ENCODE results near the gene IL16.

DNA sequence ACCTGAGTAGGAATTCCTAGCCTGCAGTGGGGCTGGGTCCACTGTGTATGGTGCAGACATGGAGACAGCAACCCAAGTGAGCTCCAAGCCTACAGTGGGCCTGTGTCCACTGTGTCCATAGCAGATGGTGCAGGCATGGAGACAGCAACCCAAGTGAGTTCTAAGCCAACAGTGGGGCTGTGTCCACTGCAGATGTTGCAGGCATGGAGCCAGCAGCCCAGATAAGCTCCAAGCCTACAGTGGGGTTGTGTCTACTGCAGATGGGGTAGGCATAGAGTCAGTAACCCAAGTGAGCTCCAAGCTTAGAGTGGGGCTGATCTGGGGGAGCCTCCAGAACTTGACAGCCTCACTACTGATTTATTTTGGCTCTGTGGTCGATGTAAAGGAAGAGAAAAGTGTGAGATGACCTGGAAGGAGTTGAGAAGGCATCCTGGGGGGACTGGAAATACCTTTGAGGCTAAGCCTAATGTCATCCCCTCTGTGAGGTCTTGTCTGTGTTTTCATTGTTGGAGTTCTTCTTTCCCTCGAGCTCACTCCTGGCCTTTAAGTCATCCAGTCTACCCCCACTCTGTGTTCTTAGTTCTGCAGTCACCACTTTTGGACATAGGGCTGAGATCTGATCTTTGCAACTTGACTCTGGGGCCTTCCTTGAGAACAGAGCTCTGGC is 22.4 kb upstream of the IL16 start:
- TF ChIP-seq, protein P1, sequence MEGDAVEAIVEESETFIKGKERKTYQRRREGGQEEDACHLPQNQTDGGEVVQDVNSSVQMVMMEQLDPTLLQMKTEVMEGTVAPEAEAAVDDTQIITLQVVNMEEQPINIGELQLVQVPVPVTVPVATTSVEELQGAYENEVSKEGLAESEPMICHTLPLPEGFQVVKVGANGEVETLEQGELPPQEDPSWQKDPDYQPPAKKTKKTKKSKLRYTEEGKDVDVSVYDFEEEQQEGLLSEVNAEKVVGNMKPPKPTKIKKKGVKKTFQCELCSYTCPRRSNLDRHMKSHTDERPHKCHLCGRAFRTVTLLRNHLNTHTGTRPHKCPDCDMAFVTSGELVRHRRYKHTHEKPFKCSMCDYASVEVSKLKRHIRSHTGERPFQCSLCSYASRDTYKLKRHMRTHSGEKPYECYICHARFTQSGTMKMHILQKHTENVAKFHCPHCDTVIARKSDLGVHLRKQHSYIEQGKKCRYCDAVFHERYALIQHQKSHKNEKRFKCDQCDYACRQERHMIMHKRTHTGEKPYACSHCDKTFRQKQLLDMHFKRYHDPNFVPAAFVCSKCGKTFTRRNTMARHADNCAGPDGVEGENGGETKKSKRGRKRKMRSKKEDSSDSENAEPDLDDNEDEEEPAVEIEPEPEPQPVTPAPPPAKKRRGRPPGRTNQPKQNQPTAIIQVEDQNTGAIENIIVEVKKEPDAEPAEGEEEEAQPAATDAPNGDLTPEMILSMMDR (IDR thresholded peaks at IDR 0.05; ENCODE audit: poor library complexity, severe bottlenecking) = no peak
- no peak for TF ChIP-seq RAD21 (conservative IDR thresholded peaks at IDR 0.05)
- TF ChIP-seq REST (IDR thresholded peaks at IDR 0.05; ENCODE audit: borderline replicate concordance) = no peak
- no peak for TF ChIP-seq EZH2 (IDR thresholded peaks at IDR 0.05; ENCODE audit: borderline replicate concordance, insufficient read depth, low read length, poor library complexity, severe bottlenecking)
- no peak for TF ChIP-seq POLR2AphosphoS5 (IDR thresholded peaks at IDR 0.05)
- no peak for TF ChIP-seq EP300 (conservative IDR thresholded peaks at IDR 0.05; ENCODE audit: poor library complexity, severe bottlenecking)
- no peak for TF ChIP-seq TAF1 (IDR thresholded peaks at IDR 0.05; ENCODE audit: low read depth)

Data from neural cell (in vitro differentiated cells).